GM12864 (cell line): ENCODE results near the gene AGPAT3.

Source experiments
- DNase-seq: peaks from one replicate; pipeline ENCODE4 v3.0.0-alpha.2; 2011; ENCODE audit warnings: low read depth
- H3K4me3 ChIP-seq: 2 replicates; pipeline ENCODE4 v1.5.1; 2011; ENCODE audit warnings: mild to moderate bottlenecking, low read depth, low read length, control low read depth
- CTCF ChIP-seq: IDR thresholded peaks from 2 replicates; pipeline ENCODE4 v1.5.1; 2011; ENCODE audit warnings: low read depth, mild to moderate bottlenecking, moderate library complexity, low read length, control low read depth, inconsistent platforms; ENCODE audit errors: missing control alignments

AGPAT3 gene

GRCh38 chr21:43994085-43994484 lies 129.1 kb downstream of the AGPAT3 start:
- no peak for DNase-seq
- H3K4me3 ChIP-seq, result no peak overlapping the region
- TF ChIP-seq CTCF, result no peak

- DNase-seq, result no peak
- TF ChIP-seq CTCF, result no peak
- H3K4me3 ChIP-seq, result no peak overlapping the region
Measured at GRCh38 chr21:43994646-43995045, 129.6 kb downstream of the AGPAT3 start.

- no peak overlapping the region for H3K4me3 ChIP-seq
- DNase-seq, result no peak
- TF ChIP-seq CTCF, result no peak
Measured at GRCh38 chr21:43995521-43996105, 130.6 kb downstream of the AGPAT3 start.

DNA sequence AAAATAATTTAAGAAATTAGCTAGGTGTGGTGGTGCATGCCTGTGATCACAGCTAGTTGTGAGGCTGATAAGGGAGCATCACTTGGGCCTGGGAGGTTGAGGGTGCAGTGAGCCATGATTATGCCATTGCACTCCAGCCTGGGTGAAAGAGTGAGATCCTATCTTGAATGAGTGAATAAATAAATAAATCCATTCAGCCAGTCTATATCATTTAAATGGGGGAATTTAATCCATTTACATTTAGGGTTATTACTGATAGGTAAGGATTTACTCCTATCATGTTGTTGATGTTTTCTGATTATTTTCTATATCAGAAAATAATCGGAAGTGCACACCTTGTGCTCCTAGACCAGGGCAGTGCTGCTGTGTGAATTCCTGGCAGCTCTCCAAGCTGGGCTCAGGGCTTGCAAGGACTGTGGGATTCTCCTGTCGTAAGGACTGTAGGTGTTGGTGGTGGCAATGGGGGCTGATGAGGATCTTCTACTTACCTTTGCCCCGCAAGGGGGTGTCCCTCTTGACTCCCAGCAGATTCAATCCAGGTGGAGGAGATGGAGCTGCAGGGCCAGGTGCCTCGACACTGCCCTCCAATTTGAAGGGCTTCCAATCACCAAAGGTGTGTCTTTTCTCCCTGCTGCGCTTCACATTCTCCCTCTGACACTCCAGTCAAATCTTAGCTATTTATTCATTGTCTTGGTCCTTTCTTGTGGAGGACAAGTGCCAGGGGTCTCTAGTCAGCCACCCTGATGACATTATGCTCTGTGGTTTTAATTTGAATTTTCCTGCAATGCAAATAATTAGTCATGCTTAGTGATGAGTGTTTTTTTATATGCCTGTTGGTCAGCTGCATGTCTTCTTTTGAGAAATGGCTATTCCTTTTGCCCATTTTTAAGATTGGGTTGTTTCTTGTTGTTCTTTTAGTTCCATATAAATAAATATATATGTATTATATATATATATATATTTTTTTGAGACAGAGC lies 133.0 kb downstream of the AGPAT3 start:
- DNase-seq, result no peak

DNA sequence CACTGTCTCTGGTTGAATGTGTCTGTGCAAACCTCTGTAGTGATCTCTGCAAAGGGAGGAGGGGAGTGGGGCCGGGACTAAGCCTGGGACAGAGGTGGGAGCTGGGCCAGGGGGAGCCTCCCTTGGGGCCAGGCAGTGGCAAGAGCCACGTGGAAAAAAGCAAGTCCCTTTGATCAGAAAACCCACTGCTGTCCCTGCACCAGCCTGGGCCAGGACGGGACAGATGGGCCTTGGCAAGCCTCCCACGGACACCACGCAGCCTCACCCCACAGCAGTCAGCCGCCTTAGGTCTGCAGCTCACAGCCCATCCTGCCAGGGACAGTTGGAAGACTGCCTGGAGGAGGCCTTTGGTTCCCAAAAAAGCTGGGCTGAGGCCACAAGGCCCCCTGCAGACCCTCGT lies 135.3 kb downstream of the AGPAT3 start:
- no peak overlapping the region for H3K4me3 ChIP-seq
- TF ChIP-seq CTCF, result no peak
- no peak for DNase-seq

More for the DNA sequence above, 133.0 kb downstream of the AGPAT3 start:
- TF ChIP-seq CTCF, result no peak
- H3K4me3 ChIP-seq, result no peak overlapping the region

GRCh38 chr21:44002511-44002910 lies 137.5 kb downstream of the AGPAT3 start:
- no peak for DNase-seq
- no peak for TF ChIP-seq CTCF
- H3K4me3 ChIP-seq, result no peak overlapping the region
